Tibial nerve (tissue), 4 donors: Measurements from ENCODE around the gene EVX2.

ENCODE experiments used
- EP300 ChIP-seq, 2 donors: sonication (generic); formaldehyde crosslinking; IDR thresholded peaks; one replicate each; pipeline ENCODE4 v1.6.1; 2017; ENCODE audit warnings: antibody characterized with exemption in 2 of 2, mild to moderate bottlenecking in 1 of 2
- POLR2A ChIP-seq, 2 donors: fragments of 450-650 bp; IDR thresholded peaks; one replicate each; pipeline ENCODE4 v1.6.1; 2017; ENCODE audit warnings: antibody characterized with exemption in 2 of 2, mild to moderate bottlenecking in 2 of 2, moderate library complexity in 2 of 2
- TF ChIP-seq, protein P1 (sequence below), 5 experiments: fragments of 200-600 bp in 3 of 5; fragments of 450-650 bp in 2 of 5; sonication (generic) in 3 of 5; IDR thresholded peaks; one replicate each; pipeline ENCODE4 v1.5.1; 2016 to 2019; ENCODE audit warnings: antibody characterized with exemption in 5 of 5, mild to moderate bottlenecking in 3 of 5, moderate library complexity in 2 of 5

GRCh38 chr2:176130147-176130956 lies 46.6 kb upstream of the EVX2 start:
- TF ChIP-seq, protein P1, sequence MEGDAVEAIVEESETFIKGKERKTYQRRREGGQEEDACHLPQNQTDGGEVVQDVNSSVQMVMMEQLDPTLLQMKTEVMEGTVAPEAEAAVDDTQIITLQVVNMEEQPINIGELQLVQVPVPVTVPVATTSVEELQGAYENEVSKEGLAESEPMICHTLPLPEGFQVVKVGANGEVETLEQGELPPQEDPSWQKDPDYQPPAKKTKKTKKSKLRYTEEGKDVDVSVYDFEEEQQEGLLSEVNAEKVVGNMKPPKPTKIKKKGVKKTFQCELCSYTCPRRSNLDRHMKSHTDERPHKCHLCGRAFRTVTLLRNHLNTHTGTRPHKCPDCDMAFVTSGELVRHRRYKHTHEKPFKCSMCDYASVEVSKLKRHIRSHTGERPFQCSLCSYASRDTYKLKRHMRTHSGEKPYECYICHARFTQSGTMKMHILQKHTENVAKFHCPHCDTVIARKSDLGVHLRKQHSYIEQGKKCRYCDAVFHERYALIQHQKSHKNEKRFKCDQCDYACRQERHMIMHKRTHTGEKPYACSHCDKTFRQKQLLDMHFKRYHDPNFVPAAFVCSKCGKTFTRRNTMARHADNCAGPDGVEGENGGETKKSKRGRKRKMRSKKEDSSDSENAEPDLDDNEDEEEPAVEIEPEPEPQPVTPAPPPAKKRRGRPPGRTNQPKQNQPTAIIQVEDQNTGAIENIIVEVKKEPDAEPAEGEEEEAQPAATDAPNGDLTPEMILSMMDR (IDR thresholded peaks at IDR 0.05), result peak in 1 of 5 experiments; percentile 7
- TF ChIP-seq EP300 (IDR thresholded peaks at IDR 0.05) (peak in 1 of 2 donors; percentile 58), POLR2A (IDR thresholded peaks at IDR 0.05) (no peak)
